CD4-positive, alpha-beta T cell treated with Interleukin-2 at 100 ng/mL for 4 hours (primary cell): ENCODE results near the gene CD37.

Experiments
- DNase-seq: peaks from one replicate; pipeline ENCODE4 v3.0.0-alpha.2; 2020; ENCODE audit warnings: low spot score

The CD37 gene

GRCh38 chr19:49378512-49378911, 43.3 kb downstream of the CD37 start:
- DNase-seq: no peak

- DNase-seq: no peak
Observed at GRCh38 chr19:49380391-49380790, 45.2 kb downstream of the CD37 start.

DNA sequence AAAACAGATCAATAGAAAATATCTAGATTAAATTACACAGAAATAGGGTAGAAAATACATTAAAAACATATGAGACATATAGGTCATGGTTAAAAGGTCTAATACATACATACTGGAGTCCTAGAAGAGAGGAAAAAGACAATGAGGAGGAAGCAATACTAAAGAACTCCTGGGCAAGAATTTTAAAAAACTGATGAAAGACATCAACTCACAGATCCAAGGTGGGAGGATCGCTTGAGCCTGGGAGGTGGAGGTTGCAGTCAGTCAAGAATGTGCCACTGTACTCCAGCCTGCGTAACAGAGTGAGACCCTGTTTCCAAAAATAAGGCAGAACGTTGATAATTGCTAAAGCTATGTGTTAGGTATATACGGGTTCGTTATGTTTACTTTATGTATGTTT, 47.4 kb downstream of the CD37 start:
- no peak for DNase-seq

DNA sequence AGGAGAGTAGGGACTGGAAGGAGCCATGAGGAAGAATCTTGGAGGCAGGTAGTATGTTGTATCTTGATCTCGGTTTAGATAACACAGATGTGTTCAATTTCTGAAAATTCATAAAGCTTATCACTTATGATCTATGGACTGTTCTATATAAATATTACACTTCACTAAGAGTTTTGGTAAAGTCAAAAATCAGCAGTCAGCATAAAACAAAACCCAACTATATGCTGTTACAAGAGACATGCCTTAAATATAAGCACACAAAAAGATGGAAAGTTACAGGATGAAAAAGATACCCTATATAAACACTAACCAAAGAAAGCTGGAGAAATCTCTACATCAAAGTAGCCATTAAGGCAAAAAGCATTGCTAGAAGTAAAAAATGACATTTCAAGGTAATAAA, 48.4 kb downstream of the CD37 start:
- no peak for DNase-seq

- DNase-seq: peak; percentile 89
Observed at GRCh38 chr19:49387936-49388372, 52.7 kb downstream of the CD37 start, which contains the start of gene KASH5. Gene KASH5 (plus strand): TSS chr19:49388249. CDS start chr19:49390884, 2,635 bp downstream.

DNA sequence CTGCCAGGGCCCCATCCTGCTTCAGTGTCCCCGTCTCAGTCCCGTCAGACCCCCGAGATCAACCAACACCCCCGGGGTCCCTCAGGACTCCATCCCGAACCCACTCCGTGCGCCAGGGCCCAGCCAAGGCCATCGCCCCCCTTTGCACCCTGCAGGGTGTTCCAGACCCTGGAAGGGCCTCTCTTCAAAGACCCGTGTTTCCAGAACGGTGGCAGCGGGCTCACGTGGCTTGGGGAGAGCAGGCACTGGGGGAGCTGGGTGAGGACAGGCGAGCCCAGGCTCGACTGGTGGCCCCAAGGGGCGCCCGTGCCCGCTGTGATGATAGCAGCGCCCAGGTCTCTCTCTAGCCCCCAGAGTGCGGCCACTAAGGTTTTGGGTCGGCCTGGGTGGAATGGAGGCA, 54.2 kb downstream of the CD37 start:
- DNase-seq: no peak
